HG02885 (cell line): ENCODE measurements around the gene KIF5A.

Experiments
- ATAC-seq: cut with Tn5 transposase; IDR thresholded peaks from one replicate; pipeline ENCODE4 v1.9.1; 2021; ENCODE audit warnings: mild to moderate bottlenecking; ENCODE audit not compliant: unreplicated experiment, poor library complexity

Gene KIF5A

DNA sequence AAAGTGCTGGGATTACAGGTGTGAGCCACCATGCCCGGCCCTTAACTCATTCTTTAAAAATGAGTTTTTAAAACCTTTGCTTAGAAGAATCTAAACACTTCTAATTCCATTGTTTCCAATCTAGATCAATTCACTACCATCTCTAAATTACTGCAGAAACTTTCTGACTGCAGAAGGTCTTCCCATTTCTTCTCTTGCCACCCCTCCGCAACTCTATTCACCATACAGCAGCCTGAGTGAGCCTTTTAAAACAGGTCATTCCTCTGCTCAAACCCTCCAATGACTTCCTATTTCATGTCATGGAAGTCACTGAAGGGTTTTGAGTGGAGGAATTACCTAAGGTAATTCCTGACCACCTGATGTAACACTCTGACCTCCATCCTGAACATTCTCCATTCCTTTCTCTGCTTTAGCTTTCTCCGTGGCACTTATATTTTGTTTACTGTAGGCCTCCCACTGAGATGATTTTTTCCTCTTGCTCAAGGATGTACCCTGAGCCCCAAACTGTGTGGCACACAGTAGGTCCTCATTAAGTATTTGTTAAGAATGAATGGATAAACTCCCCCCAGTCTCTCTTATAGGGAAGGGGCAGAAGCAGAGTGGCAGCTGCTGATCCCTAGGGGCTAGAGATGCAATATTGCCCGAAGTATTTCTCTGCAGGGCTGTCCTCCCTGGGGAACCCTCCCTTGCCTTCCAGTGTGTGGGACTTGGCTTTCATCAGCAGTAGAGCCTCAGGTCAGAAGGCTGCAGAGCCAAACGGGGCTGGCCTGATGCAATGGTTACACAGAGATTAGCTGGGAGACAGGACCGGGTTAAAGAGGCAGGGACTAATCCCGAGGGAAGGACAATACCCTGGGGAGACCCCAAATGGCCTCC, 30.7 kb upstream of the KIF5A start:
- ATAC-seq, result no peak

DNA sequence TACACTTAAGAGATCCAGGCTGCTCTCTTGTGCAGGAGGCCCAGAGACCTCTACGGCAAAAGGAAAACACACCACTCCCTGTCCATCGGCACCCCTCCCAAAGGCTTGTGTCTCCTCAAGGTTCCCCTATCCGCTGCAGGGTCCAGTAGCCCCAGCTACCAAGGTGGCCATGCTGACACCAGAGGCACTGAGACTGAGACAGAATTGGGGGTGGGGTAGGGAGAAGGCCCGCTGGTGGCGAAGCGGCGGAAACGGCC, 30.1 kb upstream of the KIF5A start:
- ATAC-seq, result no peak

DNA sequence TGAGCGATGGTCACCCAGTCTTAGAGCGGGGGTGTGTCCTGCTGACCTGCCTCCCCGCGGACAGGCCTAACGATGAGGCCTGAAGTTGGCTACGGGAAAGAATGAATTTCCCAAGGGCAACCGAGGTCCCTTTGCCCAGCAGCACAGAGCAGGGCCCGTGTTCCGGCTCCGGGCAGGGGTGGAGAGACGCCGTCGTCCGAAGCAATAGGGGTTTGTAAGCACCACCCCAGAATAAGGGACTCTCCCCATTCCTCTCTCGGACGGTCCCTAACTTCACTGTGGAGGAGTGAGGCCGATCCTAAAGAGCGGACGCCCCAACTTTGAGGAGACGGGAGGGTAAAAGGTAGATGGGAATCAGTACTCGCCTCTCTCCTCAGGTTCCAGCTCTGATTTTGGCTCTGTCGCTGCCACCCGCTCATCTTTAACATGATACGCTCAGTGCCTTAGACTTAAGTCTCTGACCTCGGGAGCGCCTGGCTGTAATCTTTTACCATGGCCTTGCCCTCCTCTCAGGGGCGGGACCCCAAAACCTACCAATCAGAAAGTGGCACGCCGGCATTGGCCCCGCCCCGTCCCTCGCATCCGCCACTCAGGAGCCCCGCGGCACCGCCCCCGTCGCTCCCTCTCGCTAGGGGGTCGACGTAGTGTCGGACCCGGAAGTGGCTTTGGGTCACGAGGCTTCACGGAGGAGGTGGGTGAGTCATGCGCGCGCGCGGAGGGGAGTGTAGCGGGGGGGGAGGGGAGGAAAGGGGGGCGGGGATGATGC, 29.6 kb upstream of the KIF5A start, which contains the start of gene DDIT3:
DDIT3 (minus strand) TSS at position 462 of the 766 bp plus-strand sequence. CDS start 3,108 bp downstream, outside the sequence.
- peak; percentile 76 for ATAC-seq

DNA sequence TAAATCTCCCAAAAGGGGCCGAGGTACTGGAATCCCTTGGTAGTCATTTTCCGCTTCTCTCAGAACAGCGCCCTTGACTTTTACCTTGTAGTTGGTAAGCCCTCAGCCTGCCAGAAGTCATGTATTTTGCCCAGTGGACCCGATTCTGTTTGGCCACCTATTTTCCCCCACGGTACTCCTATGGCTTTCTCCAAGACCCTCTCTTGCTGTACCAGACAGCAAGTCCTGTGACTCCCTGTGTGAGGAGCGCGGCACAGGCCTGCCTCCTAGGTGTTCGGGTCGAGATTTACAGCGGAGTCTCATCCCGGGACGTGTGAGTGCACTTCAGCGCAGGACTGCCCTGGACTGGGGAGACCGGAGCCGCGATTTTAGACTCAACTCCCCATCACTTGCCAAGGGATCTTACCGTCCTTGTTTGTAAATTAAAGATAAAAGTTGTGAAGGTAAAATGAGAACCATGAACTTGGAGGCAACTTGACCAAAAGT, 28.3 kb upstream of the KIF5A start:
- ATAC-seq, result no peak

DNA sequence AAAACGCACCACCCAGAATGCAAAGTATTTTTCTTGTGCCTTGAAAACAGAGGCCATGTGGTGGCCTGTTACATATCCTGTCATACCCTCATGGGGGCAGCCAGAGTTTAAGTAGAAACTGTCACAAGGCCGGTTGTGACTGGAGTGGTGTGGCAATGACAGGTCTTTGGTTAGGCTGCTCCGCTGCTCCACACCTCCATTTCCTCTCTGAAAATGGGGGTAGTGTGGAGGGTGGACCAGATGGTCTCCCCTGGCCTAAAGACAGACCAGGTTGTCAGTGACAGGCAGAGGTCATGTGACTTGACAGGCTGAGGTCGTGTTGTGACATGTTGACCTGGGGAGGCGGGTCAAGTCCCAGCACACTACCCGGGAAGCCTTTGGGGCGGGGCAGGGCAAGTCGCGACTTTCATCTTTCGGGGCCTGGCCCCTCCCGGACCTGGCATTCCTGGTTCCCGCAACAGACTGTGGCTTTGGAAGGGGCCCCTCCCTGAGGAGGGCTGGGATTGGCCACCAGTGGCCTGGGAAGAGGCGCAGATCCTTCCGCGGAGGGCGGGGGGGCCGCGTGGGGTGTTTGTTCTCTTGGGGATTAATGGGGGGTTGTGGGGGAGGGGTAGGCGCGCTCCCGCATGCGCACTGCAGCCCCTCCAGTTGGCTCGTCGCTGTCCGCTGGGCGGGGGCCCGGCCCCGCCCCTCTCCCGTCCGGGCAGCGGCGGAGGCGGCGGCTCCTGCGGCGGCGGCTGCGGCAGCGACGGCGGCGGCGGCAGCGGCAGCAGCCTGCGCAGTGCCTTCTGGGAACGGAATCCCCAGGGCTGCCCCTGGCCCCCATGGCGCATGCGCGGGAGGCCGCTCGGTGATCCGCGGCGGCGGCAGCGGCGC, 27.6 kb upstream of the KIF5A start, which contains the start of gene MBD6:
MBD6 (plus strand) TSS at position 814 of the 876 bp plus-strand sequence. CDS start 1,480 bp downstream, outside the sequence.
- ATAC-seq, result peak; percentile 41

DNA sequence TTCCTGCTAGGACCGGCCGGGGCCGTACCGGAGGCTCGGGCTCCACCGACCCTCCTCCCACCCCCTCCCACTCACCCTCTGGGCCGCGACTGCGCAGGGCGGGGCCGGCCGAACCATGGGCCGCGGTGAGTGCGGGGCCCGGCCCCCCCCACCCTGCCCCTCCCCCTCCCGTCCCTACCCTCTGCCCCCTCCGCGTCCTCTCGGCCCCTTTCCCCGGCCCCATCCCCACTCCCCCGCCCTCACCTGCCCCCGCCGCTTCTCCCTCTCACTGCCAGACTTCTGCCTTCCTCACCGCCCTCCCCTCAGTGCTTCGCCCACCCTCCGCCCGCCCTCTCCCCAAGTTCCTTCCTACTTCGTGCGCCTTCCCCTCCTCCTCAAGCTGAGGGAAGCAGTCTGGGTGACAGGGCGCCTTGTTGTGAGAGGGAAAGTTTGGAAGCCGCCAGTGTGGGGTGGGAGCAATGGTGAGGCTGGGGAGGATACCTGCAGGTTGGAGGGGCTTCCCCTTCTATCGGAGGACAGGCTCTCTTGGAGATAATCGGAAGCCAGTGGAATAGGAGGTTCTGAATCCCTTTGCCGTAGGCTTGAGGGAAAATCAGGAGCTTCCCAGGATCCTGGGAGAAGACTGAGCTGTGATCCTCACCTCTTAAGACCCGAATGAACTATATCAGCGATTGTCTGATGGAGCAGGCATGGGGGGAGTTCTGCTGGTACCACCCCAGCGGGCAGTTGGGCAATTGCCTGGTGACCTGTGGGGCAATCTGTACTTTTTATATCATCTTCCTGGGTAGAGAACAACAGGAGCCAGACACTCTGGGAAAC, 26.7 kb upstream of the KIF5A start:
- ATAC-seq, result no peak

DNA sequence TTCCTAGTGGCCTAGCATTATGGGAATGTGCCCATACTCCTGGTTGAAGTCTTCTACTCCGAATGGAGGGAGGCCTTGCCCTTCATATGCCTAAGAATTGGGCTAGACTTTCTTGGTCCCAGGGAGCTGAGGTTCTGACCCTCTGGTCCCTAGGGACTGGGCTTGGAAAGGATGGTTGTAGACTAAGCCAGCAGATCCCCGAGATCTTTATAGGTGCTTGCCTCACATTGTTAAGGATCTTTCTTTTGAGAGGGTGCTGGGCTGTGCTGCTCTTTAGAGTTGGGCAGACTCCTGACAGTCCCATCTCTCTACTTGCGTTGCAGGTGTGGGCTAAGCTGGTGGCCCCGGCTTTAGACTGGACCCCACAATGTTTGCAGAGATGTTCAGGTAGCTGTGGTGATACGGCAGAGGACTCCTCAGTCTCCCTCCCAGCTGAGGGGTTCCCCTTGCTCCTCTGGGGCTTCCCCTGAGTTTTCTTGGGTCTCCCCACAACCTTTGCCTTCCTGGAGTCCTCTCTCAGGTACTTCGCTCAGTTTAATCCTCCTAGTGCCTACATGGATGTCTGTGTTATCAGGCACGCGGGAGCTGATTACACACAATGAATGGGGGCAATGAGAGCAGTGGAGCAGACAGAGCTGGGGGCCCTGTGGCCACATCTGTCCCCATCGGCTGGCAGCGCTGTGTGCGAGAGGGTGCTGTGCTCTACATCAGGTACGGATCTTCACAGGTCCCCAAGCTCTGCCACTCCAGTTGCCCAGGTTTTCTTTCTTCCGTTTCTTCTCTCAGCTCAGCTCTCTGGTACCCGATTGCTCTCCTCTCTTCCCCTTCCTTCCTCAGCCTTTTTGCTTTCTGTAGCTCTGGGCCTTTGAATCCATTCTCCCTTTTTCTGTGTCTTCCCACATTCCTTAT, 25.9 kb upstream of the KIF5A start:
- ATAC-seq, result no peak

DNA sequence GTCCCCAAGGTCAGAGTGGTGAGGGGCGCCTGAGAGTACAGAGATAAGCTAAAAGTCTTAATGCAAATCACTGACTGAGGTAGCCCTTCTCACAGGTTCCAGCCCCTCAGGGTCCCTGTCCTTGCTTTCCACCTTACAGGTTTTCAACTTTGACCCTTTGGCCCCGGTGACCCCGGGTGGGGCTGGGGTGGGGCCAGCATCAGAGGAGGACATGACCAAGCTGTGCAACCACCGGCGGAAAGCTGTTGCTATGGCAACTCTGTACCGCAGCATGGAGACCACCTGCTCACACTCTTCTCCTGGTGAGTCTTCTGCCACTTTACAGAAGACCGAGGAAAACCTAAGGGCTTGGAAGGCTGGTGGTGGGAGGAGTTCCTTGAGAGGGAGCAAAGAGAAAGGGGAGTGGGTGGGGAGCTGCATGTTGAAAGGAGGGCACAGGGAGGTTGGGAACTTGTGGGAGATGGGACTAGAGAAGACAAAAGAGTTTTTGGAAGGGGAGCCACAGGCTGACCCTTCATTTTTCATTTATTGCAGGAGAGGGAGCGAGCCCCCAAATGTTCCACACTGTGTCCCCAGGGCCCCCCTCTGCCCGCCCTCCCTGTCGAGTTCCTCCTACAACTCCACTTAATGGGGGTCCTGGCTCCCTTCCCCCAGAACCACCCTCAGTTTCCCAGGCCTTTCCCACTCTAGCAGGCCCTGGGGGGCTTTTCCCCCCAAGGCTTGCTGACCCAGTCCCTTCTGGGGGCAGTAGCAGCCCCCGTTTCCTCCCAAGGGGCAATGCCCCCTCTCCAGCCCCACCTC, 24.8 kb upstream of the KIF5A start:
- ATAC-seq, result no peak

DNA sequence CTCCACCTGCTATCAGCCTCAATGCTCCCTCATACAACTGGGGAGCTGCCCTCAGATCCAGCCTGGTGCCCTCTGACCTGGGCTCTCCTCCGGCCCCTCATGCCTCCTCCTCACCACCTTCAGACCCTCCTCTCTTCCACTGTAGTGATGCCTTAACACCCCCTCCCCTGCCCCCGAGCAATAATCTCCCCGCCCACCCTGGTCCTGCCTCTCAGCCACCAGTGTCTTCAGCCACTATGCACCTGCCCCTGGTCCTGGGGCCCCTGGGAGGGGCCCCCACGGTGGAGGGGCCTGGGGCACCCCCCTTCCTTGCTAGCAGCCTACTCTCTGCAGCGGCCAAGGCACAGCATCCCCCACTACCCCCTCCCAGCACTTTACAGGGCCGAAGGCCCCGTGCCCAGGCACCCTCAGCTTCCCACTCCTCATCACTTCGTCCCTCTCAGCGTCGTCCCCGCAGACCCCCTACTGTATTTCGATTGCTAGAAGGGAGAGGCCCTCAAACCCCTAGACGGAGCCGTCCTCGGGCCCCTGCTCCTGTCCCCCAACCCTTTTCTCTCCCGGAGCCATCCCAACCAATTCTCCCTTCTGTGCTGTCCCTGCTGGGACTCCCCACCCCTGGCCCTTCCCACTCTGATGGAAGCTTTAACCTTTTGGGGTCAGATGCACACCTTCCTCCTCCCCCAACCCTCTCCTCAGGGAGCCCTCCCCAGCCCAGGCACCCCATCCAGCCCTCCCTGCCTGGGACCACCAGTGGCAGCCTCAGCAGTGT, 24.0 kb upstream of the KIF5A start:
- ATAC-seq, result no peak

DNA sequence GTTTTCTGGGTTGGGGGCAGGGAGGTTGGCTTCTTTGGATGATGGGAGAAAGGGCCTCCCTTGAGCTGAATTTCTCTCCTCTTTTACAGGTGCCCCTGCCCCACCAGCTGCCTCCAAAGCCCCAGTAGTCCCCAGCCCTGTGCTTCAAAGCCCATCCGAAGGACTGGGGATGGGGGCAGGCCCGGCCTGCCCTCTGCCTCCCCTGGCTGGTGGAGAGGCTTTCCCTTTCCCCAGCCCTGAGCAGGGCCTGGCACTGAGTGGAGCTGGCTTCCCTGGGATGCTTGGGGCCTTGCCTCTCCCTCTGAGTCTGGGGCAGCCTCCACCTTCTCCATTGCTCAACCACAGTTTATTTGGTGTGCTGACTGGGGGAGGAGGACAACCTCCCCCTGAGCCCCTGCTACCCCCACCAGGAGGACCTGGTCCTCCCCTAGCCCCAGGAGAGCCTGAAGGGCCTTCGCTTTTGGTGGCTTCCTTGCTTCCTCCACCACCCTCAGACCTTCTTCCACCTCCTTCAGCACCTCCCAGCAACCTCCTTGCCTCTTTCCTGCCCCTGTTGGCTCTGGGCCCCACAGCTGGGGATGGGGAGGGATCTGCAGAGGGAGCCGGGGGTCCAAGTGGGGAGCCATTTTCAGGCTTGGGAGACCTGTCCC, 23.2 kb upstream of the KIF5A start:
- ATAC-seq, result no peak

DNA sequence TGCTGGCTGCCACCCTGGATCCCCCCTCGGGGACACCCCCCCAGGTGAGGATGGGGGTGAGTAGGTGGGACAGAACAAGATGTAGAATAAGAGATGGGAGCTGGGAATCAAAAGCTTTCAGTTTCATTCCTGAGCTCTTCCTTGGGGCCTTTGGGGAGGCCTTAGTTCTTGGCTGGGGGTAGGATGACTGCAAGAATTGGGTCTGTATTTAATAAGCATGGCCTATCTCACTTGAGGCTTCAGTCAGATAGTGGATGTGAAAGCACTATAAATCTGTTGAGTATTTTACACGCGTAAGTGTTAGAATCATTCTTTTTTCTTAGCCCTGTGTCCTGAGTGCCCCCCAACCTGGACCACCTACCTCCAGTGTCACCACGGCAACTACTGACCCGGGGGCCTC, 22.7 kb upstream of the KIF5A start:
- ATAC-seq, result no peak

DNA sequence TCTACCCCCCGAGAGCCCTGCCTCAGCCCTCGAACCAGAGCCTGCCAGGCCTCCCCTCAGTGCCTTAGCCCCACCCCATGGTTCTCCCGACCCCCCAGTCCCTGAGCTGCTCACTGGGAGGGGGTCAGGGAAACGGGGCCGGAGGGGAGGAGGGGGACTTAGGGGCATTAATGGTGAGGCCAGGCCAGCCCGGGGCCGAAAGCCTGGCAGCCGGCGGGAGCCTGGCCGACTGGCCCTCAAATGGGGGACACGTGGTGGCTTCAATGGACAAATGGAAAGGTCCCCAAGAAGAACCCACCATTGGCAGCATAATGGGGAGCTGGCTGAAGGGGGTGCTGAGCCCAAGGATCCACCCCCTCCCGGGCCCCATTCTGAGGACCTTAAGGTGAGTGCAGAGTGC, 21.7 kb upstream of the KIF5A start:
- no peak for ATAC-seq

DNA sequence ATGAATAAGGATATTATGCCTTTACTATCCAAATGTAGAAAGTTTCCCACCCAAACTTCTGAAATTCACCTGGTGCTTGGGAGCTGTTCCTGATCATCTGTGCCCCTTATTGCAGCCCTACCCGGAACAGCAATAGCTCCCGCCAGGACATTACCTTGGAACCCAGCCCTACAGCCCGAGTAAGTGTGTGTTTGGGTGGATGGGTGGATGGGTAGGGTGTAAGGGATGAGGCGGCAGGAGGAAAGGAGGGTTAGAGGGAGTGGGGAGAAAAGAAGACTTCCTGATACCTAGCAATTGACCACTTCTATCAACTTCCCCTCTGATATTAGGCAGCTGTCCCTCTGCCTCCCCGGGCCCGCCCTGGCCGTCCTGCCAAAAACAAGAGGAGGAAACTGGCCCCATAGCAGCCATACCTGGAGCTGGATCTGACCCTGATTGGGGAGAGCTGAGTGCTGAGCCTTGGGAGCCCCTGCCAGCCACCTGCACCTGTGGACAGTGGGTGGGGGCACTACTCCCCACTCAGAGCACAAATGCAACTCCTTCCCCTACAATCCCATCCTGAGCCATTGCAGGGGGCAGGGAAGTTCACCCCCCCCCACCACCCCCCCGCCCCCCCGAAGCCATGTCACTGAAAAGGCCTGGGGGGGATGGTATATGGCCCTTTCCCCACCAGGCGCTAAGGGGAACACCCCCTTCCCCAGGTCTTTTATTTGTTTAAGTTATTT, 20.9 kb upstream of the KIF5A start:
- no peak for ATAC-seq

DNA sequence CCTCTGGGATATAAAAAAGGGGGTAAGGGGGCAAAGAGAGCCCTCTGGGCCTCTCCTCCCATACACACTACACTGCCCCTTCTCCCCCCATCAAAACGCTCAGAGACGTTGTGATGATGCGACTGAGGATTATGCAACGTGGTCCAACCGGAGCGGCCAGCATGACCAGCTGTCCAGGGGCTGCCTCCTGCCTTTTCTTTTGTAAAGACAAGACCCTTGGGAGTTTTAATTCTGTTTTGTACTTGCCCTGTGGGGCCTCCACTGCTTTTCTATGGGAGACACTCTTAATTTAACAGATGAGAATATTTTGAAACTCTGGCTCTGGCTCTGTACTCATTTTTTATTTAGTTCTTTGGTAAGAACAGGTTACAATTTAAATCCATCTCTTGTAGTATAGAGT, 20.0 kb upstream of the KIF5A start:
- no peak for ATAC-seq

DNA sequence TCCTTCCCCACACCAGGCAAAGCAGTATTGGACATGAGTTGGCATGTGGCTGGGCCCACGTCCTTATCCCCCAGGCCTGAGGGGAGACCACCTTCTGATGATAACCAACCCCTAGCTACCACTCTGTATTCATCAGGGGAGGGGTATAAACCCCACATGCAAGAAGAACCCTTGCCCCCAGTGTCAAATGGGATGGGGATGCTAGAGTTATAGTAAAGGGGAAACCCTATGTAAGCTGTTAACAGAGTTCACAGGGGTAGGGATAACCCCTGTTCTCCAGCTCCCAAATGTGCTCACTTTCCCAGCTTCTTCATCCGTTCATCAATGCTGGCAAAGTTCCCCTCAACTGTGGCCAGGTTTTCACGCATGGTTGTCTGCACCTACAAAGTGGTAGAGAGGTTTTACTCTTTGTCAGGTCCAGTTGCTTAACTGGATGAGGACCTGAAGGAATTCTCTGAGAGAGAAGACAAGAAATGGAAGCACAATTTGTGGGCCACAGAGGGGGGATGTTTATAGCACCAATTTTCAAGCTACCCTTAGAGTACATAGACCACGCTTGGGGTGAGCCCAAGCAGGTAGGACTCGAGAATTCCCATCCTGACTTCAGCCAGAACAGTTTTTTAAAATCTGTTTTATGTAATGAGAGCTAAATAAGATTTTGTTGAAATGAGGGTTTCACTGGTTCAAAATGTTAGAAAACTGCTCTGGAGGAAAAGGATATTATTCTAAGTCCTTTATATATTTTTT, 19.3 kb upstream of the KIF5A start:
- no peak for ATAC-seq
